Activated CD4-positive, alpha-beta T cell treated with anti-CD3 and anti-CD28 coated beads for 36 hours (primary cell): ENCODE measurements around the gene PTGS1. TPM values are rescaled to one million over a fixed set of nuclear protein-coding genes. Genes with fewer than 3 reads are reported as not detected.
"Not testable (repeated sequence)": the region's sequence is repeated elsewhere in the genome, so short reads cannot be mapped to it uniquely, and the experiment has no call there.

Experiments used
- ATAC-seq: fragments of 200-7000 bp; cut with Tn5 transposase; one replicate; pipeline ENCODE4 v1.10.0; 2021; ENCODE audit warnings: mild to moderate bottlenecking, moderate library complexity
- CTCF ChIA-PET: fragments of 350-600 bp; sonication (Branson Sonifier 250); formaldehyde crosslinking; loops from one replicate; lab custom pipeline; 2021; ENCODE audit warnings: antibody characterized with exemption; lab: Charles Lee
- POLR2A ChIA-PET: fragments of 350-600 bp; sonication (Branson Sonifier 250); formaldehyde crosslinking; loops from one replicate; lab custom pipeline; 2021; ENCODE audit warnings: antibody characterized with exemption, inconsistent platforms; lab: Charles Lee
- DNase-seq: peaks from one replicate; pipeline ENCODE4 v3.0.0-alpha.2; 2020
- H3K27ac Mint-ChIP-seq: one replicate; pipeline ENCODE4 v1.8.0; 2021; ENCODE audit warnings: mixed read lengths
- H3K27me3 Mint-ChIP-seq: one replicate; pipeline ENCODE4 v1.8.0; 2021; ENCODE audit warnings: mixed read lengths
- H3K36me3 Mint-ChIP-seq: one replicate; pipeline ENCODE4 v1.8.0; 2021; ENCODE audit warnings: low read depth, mixed read lengths
- H3K4me1 Mint-ChIP-seq: one replicate; pipeline ENCODE4 v1.8.0; 2021; ENCODE audit warnings: mixed read lengths
- H3K4me3 Mint-ChIP-seq: one replicate; pipeline ENCODE4 v1.8.0; 2021; ENCODE audit warnings: mild to moderate bottlenecking, moderate library complexity, mixed read lengths
- H3K9me3 Mint-ChIP-seq: one replicate; pipeline ENCODE4 v1.8.0; 2021; ENCODE audit warnings: low read depth, mixed read lengths
- intact Hi-C, 2 experiments: fragments of 100-400 bp; cut with DNase I in 1 of 2; cut with micrococcal nuclease in 1 of 2; formaldehyde crosslinking; loops; one replicate each; pipeline versions ENCODE4 v1.14.2 to v1.15.1; 2022 to 2024; cut with DNase I, micrococcal nuclease
- total RNA-seq, 2 experiments: library from RNA; stranded (reverse); gene quantifications; one replicate each; pipeline ENCODE4 v1.2.3, GENCODE V29; 2021

The PTGS1 gene
- total RNA-seq, 2 experiments from 2014 or later: 0.09 TPM; not detected in 1

DNA sequence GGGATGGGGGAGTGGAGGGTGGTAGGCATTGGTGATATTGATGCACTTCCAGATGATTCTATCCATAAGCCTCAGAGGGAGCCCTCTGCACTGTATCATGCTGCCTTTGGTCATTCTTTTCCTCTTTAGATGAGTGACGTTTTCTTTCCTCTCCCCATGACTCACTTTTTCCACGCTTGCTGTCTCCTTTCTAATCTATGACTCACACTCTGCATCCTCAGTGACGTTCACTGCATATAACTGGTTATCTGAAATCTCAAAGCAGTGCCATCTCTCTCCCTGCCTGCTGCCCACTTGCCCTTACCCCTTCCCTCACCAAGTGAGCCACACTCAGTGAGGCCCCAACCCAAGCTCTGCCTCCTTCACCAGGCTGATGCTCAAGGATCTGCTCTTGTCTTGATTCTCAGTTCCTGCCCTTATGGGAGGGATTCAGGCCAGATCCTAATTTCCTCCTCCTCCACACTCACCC lies 31.6 kb downstream of the PTGS1 start:
- intact Hi-C loops: loop anchor here in 1 of 2 experiments (2.0 to 5.0 kb wide), 3 partner anchors 62 to 825 kb away; no protein-coding TSS in a partner anchor

DNA sequence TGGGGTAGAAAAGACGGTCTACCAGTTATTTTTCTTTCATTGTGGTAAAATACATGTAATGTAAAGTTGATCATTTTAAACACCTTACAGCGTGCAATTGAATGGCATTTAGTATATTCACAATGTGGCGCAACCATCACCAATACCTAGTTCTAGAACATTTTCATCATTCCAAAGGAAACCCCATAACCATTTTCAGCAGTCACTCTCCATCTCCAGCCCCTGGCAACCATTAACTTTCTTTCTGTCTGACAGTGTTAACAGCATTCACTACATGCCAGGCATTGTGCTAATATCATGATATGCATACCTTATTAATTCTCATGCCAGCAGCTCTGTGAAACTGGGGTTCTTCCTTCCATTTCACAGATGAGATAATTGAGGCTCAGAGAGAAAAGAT lies 32.0 kb downstream of the PTGS1 start:
- POLR2A ChIA-PET: no interaction called here
- H3K27me3 Mint-ChIP-seq: peaks cover 19% of the 10 kb centered on the region
- peaks cover 15% of the 10 kb centered on the region for H3K4me1 Mint-ChIP-seq
- peaks cover 5% of the 10 kb centered on the region for H3K9me3 Mint-ChIP-seq
- peaks cover 2% of the 10 kb centered on the region for H3K36me3 Mint-ChIP-seq
- ATAC-seq (no peak), DNase-seq (no peak)
- H3K4me3 Mint-ChIP-seq: no peak overlapping the region
- CTCF ChIA-PET: no interaction called here
- peak overlapping the region; percentile 58 for H3K27ac Mint-ChIP-seq
- intact Hi-C loops: loop anchor here in 1 of 2 experiments (2.0 to 5.0 kb wide), 3 partner anchors 62 to 824 kb away; no protein-coding TSS in a partner anchor

More for the DNA sequence above, 31.6 kb downstream of the PTGS1 start:
- ChIA-PET POLR2A (no interaction called here), CTCF (no interaction called here)
- peaks cover 5% of the 10 kb centered on the region for H3K9me3 Mint-ChIP-seq
- peak; percentile 96 for ATAC-seq
- H3K4me3 Mint-ChIP-seq: peak overlapping the region; percentile 48
- DNase-seq: peak; percentile 76
- peaks cover 19% of the 10 kb centered on the region for H3K27me3 Mint-ChIP-seq
- peaks cover 2% of the 10 kb centered on the region for H3K36me3 Mint-ChIP-seq
- peak overlapping the region; percentile 58 for H3K27ac Mint-ChIP-seq
- peaks cover 15% of the 10 kb centered on the region for H3K4me1 Mint-ChIP-seq

DNA sequence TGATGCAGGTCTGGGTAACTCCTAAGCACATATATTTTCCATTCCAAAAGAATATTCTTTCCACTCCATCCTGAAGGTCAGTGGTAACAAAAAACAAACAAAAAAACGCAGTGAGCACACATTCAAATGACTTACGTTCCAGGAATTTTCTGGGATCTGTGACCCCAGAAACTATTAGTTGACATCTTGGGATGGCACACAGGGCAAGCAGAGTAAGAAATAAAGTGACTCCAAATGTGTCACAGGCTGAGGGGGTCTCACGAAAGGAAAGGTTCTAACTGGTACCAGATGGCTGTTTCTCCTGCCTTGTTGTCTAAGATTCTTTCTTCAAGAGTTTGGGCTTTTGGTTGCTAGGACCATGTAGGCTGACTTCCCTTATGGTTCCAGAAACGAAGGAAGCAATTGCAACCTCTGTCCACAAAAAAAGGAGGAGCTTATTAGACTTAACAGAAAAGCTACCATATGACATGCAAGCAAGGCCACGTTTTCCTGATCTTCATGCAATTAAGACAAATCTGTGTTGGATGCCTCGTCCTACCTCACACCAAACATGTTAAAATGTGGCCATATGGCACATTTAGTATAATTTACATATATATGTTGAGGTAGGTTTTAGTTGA lies 32.7 kb downstream of the PTGS1 start:
- DNase-seq (no peak), ATAC-seq (no peak)
- intact Hi-C loops: loop anchor here in 1 of 2 experiments (2.0 to 5.0 kb wide), 3 partner anchors 61 to 824 kb away; no protein-coding TSS in a partner anchor
- CTCF ChIA-PET: no interaction called here
- peaks cover 2% of the 10 kb centered on the region for H3K36me3 Mint-ChIP-seq
- H3K27ac Mint-ChIP-seq: no peak overlapping the region
- POLR2A ChIA-PET: no interaction called here
- H3K9me3 Mint-ChIP-seq: peaks cover 5% of the 10 kb centered on the region
- peaks cover 15% of the 10 kb centered on the region for H3K4me1 Mint-ChIP-seq
- H3K4me3 Mint-ChIP-seq: no peak overlapping the region
- H3K27me3 Mint-ChIP-seq: peaks cover 21% of the 10 kb centered on the region

DNA sequence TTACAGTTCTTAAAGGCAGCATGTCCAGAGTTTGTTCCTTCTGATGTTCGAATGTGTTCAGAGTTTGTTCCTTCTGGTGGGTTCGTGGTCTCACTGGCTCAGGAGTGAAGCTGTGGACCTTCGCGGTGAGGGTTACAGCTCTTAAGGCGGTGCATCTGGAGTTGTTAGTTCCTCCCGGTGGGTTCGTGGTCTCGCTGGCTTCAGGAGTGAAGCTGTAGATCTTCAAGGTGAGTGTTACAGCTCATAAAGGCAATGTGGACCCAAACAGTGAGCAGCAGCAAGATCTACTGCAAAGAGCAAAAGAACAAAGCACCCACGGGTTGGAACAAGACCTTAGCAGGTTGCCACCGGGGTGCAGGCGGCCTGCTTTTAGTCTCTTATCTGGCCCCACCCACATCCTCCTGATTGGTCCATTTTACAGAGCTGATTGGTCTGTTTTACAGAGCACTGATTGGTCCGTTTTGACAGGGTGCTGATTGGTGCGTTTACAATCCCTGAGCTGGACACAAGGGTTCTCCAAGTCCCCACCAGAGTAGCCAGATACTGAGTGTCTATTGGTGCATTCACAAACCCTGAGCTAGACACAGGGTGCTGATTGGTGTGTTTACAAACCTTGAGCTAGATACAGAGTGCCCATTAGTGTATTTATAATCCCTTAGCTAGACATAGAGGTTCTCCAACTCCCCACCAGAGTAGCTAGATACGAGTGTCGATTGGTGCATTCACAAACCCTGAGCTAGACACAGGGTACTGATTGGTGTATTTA lies 34.7 kb downstream of the PTGS1 start:
- ChIA-PET POLR2A (interaction anchor here (0.7 kb wide), 1 partner anchor 1734 kb away, joined by 4 read pairs; no protein-coding TSS in a partner anchor), CTCF (interaction anchor here (1.0 kb wide), 1 partner anchor 15 kb away, joined by 4 read pairs; no protein-coding TSS in a partner anchor)
- Mint-ChIP-seq H3K4me1 (peaks cover 15% of the 10 kb centered on the region), H3K27me3 (peaks cover 14% of the 10 kb centered on the region)
- H3K9me3 Mint-ChIP-seq, H3K27ac Mint-ChIP-seq, H3K4me3 Mint-ChIP-seq, ATAC-seq, DNase-seq, H3K36me3 Mint-ChIP-seq, intact Hi-C loops: not testable (repeated sequence)

DNA sequence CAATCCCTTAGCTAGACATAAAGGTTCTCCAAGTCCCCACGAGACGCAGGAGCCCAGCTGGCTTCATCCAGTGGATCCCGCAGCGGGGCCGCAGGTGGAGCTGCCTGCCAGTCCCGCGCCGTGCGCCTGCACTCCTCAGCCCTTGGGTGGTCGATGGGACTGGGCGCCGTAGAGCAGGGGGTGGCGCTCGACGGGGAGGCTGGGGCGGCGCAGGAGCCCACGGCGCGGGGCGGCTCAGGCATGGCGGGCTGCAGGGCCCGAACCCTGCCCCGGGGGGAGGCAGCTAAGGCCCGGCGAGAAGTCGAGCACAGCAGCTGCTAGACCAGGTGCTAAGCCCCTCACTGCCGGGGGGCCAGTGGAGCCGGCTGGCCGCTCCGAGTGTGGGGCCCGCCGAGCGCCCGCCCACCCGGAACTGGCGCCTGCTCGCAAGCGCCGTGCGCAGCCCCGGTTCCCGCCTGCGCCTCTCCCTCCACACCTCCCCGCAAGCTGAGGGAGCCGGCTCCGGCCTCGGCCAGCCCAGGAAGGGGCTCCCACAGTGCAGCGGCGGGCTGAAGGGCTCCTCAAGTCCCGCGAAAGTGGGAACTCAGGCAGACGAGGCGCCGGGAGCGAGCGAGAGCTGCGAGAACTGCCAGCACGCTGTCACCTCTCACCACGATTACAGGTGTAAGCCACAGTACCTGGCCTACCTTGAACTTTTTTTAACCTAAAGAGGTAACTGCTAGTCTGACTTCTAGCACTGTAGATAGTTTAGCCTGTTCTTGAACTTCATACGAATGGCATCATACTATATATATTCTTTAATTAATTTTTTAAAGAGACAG lies 35.5 kb downstream of the PTGS1 start:
- H3K4me3 Mint-ChIP-seq: no peak overlapping the region
- ChIA-PET CTCF (interaction anchor here (1.0 kb wide), 1 partner anchor 16 kb away, joined by 4 read pairs; no protein-coding TSS in a partner anchor), POLR2A (no interaction called here)
- ATAC-seq (no peak), DNase-seq (no peak)
- H3K4me1 Mint-ChIP-seq: peaks cover 15% of the 10 kb centered on the region
- H3K27me3 Mint-ChIP-seq: peaks cover 13% of the 10 kb centered on the region
- peaks cover 2% of the 10 kb centered on the region for H3K9me3 Mint-ChIP-seq
- peaks cover 2% of the 10 kb centered on the region for H3K36me3 Mint-ChIP-seq
- intact Hi-C loops: no loop called here
- no peak overlapping the region for H3K27ac Mint-ChIP-seq

DNA sequence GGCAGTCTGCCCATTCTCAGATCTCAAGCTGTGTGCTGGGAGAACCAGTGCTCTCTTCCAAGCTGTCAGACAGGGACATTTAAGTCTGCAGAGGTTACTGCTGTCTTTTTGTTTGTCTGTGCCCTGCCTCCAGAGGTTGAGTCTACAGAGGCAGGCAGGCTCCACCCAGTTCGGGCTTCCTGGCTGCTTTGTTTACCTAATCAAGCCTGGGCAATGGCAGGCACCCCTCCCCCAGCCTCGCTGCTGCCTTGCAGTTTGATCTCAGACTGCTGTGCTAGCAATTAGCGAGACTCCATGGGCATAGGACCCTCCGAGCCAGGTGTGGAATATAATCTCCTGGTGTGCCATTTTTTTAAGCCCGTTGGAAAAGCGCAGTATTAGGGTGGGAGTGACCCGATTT lies 43.3 kb downstream of the PTGS1 start:
- DNase-seq, H3K4me3 Mint-ChIP-seq, POLR2A ChIA-PET, H3K4me1 Mint-ChIP-seq, H3K9me3 Mint-ChIP-seq, H3K36me3 Mint-ChIP-seq, intact Hi-C loops, CTCF ChIA-PET, ATAC-seq, H3K27ac Mint-ChIP-seq: not testable (repeated sequence)
- peaks cover 16% of the 10 kb centered on the region for H3K27me3 Mint-ChIP-seq

DNA sequence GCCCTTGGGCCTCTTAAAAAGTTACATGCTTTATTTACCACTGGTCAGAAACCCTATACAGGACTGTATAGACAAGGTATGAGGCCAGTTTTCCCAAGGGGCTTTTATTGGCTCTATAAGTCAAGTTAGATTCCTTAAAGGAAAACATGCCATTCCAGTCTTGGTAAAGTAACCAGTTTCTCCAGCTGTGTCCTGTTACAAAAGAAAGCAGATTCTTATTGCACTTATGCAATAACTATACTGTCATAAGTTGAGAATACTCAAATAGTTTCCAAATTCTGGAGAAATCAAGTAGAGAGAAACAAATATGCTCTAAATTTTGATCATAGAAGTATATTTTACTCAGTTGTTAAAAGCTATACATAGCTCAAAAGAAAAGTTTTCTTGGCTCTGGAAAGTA lies 47.2 kb downstream of the PTGS1 start:
- Mint-ChIP-seq H3K27me3 (peaks cover 24% of the 10 kb centered on the region), H3K36me3 (peaks cover 3% of the 10 kb centered on the region), H3K4me1 (no peaks in the 10 kb centered on the region), H3K4me3 (no peak overlapping the region), H3K27ac (no peak overlapping the region), H3K9me3 (peaks cover 21% of the 10 kb centered on the region)
- ChIA-PET CTCF (interaction anchor here (1.4 kb wide), 1 partner anchor 9 kb away, joined by 3 read pairs; no protein-coding TSS in a partner anchor), POLR2A (no interaction called here)
- intact Hi-C loops: no loop called here
- no peak for ATAC-seq
- DNase-seq: no peak

DNA sequence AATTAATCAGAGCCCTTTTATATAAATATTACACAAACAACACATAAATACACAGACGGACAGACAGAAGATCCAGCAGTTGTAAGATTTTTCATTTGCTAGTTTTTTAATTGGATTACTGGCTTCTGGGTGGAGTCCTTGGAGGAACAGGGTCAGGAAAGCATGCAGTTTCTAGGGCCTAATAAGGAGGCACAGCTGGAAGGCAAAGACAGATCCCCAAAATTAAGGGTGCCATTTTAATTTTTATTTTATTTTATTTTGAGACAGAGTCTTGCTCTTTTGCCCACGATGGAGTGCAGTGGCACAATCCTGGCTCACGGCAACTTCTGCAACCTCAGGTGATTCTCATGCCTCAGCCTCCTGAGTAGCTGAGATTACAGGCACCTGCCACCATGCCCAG lies 49.5 kb downstream of the PTGS1 start:
- POLR2A ChIA-PET: no interaction called here
- no peak overlapping the region for H3K4me3 Mint-ChIP-seq
- CTCF ChIA-PET: no interaction called here
- no peaks in the 10 kb centered on the region for H3K4me1 Mint-ChIP-seq
- no peak for ATAC-seq
- intact Hi-C loops: no loop called here
- H3K36me3 Mint-ChIP-seq: peaks cover 3% of the 10 kb centered on the region
- H3K27me3 Mint-ChIP-seq: peaks cover 33% of the 10 kb centered on the region
- no peak for DNase-seq
- H3K9me3 Mint-ChIP-seq: peaks cover 21% of the 10 kb centered on the region
- H3K27ac Mint-ChIP-seq: no peak overlapping the region

DNA sequence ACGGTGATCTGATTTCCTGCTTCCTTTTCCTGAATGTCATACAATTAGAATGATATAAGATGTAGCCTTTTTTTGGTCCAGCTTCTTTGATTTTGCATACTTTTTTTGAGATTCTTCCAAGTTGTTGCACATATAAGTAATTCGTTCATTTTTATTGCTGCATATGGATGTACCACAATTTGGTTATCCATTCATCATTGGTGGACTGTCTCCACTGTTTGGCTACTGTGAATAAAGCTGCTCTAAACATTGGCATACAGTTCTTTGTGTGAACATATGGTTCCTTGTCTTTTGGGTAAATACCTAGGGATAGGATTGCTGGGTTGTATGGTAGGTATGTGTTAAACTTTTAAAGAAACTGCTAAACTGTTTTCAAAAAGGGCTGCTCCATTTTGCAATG lies 54.3 kb downstream of the PTGS1 start:
- no peaks in the 10 kb centered on the region for H3K4me1 Mint-ChIP-seq
- ChIA-PET POLR2A (no interaction called here), CTCF (no interaction called here)
- peaks cover 24% of the 10 kb centered on the region for H3K27me3 Mint-ChIP-seq
- no peak overlapping the region for H3K4me3 Mint-ChIP-seq
- DNase-seq (no peak), ATAC-seq (no peak)
- H3K27ac Mint-ChIP-seq: no peak overlapping the region
- H3K36me3 Mint-ChIP-seq: peaks cover 3% of the 10 kb centered on the region
- peaks cover 11% of the 10 kb centered on the region for H3K9me3 Mint-ChIP-seq
- intact Hi-C loops: no loop called here

DNA sequence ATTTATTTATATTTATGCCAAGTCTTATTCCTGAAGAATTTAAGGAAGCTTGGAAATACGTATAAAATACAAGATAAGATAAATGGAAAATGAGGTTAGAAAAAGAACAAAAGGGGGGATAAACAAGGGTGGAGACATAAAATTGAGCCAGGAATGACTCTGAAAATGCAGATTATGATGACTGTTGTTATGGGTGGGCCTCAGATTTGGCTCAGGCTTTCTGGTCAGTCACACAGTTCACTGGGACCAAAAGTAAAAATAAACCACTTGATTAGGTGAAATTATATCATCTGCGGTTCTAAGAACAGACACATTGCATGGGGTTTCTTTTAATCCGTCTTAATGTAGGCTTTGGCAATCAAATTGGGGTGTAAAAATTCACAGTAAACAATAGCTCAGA lies 55.9 kb downstream of the PTGS1 start:
- H3K27ac Mint-ChIP-seq: no peak overlapping the region
- peaks cover 23% of the 10 kb centered on the region for H3K27me3 Mint-ChIP-seq
- POLR2A ChIA-PET: no interaction called here
- no peak for ATAC-seq
- intact Hi-C loops: no loop called here
- no peak overlapping the region for H3K4me3 Mint-ChIP-seq
- H3K4me1 Mint-ChIP-seq: no peaks in the 10 kb centered on the region
- peaks cover under 1% of the 10 kb centered on the region for H3K36me3 Mint-ChIP-seq
- peaks cover 2% of the 10 kb centered on the region for H3K9me3 Mint-ChIP-seq
- CTCF ChIA-PET: interaction anchor here (0.7 to 1.0 kb wide), 2 partner anchors 8 to 1137 kb away, joined by 3 read pairs; no protein-coding TSS in a partner anchor
- no peak for DNase-seq

DNA sequence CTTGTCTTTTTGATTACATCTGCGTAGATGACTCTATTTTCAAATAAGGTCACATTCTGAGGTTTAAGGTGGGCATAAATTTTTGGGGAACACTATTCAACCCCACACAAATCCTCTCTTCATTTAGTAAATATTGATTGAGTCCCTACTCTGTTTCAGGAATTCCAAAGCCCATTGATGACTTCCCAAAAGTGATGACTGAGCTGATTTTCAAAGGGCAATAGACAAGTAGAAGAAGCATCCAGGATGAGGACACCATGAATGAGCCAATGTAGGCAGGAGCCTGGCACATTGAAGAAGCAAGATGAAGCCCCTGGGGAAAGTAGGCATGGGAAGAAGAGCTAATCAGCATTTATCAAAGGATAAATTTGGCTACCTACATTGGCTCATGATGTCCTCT lies 71.7 kb downstream of the PTGS1 start:
- DNase-seq (no peak), ATAC-seq (no peak)
- CTCF ChIA-PET: no interaction called here
- Mint-ChIP-seq H3K27me3 (peaks cover 34% of the 10 kb centered on the region), H3K27ac (no peak overlapping the region), H3K4me1 (no peaks in the 10 kb centered on the region), H3K4me3 (no peak overlapping the region), H3K9me3 (no peaks in the 10 kb centered on the region), H3K36me3 (no peaks in the 10 kb centered on the region)
- POLR2A ChIA-PET: no interaction called here
- intact Hi-C loops: no loop called here
